ENCODE data around the gene TCEAL4. TPM values are rescaled to one million over a fixed set of nuclear protein-coding genes. Genes with fewer than 3 reads are reported as not detected.

TCEAL4 gene
- polyA plus RNA-seq, 4 donors: 153 to 204 (median 173) TPM

Other genes with a start within 250 kb of the TCEAL4 start
- gene TCEAL9, start 229.0 kb upstream of the TCEAL4 start, polyA plus RNA-seq (ENCODE audit: insufficient read length in 4 of 4): 100 to 1,000 TPM; 195 to 252 (median 216) TPM
- 100 to 1,000 TPM; 494 to 583 (median 538) TPM for gene BEX3, start 209.0 kb upstream of the TCEAL4 start, polyA plus RNA-seq (ENCODE audit: insufficient read length in 4 of 4)
- gene RAB40A, start 66.0 kb upstream of the TCEAL4 start, polyA plus RNA-seq (ENCODE audit: insufficient read length in 4 of 4): 1 to 10 TPM; 1.9 to 4.8 (median 3.5) TPM
- gene TCEAL3, start 22.4 kb downstream of the TCEAL4 start, polyA plus RNA-seq (ENCODE audit: insufficient read length in 4 of 4): 10 to 100 TPM; 36.2 to 39.2 (median 37.3) TPM
- 10 to 100 TPM; 26.3 to 34.0 (median 30.3) TPM for gene TCEAL1, start 43.5 kb downstream of the TCEAL4 start, polyA plus RNA-seq (ENCODE audit: insufficient read length in 4 of 4)
- 100 to 1,000 TPM; 280 to 343 (median 320) TPM for gene MORF4L2, start 101.2 kb downstream of the TCEAL4 start, polyA plus RNA-seq (ENCODE audit: insufficient read length in 4 of 4)
- 1 to 10 TPM in 3 of 4 donors, under 1 TPM in 1; 0.57 to 1.4 (median 1.2) TPM for gene TMEM31, start 125.4 kb downstream of the TCEAL4 start, polyA plus RNA-seq (ENCODE audit: insufficient read length in 4 of 4)
- gene PLP1, start 191.3 kb downstream of the TCEAL4 start, polyA plus RNA-seq (ENCODE audit: insufficient read length in 4 of 4): 10 to 100 TPM in 1 of 4 donors, 1 to 10 TPM in 3; 5.0 to 11.8 (median 7.4) TPM
- 1 to 10 TPM; 2.4 to 2.9 (median 2.6) TPM for gene RAB9B, start 246.7 kb downstream of the TCEAL4 start, polyA plus RNA-seq (ENCODE audit: insufficient read length in 4 of 4)

Data from left renal cortex interstitium (tissue), 4 donors.